Measurements from ENCODE around the gene PTPRK.

GRCh38 chr6:128290221-128290620 is 230.2 kb downstream of the PTPRK start:
- no peak for TF ChIP-seq YY1 (IDR thresholded peaks at IDR 0.05; ENCODE audit: low read depth)
- TF ChIP-seq CEBPB (IDR thresholded peaks at IDR 0.05), result no peak
- TF ChIP-seq MAX (IDR thresholded peaks at IDR 0.05), result no peak
- no peak for TF ChIP-seq TEAD4 (IDR thresholded peaks at IDR 0.05)
- no peak for TF ChIP-seq TAF1 (IDR thresholded peaks at IDR 0.05; ENCODE audit: low read depth)
- no peak for TF ChIP-seq EP300 (IDR thresholded peaks at IDR 0.05; ENCODE audit: borderline replicate concordance)

All from Ishikawa (cell line).